HG02678 (cell line): Measurements from ENCODE around the gene OAS3.
"Not testable (repeated sequence)": the region's sequence is repeated elsewhere in the genome, so short reads cannot be mapped to it uniquely, and the experiment has no call there.

Experiments
- ATAC-seq: cut with Tn5 transposase; IDR thresholded peaks from one replicate; pipeline ENCODE4 v1.9.1; 2021; ENCODE audit warnings: mild to moderate bottlenecking, moderate library complexity; ENCODE audit not compliant: unreplicated experiment

OAS3 gene

GRCh38 chr12:112937741-112938719, at the start of gene OAS3:
Gene OAS3, plus strand, starts transcription at chr12:112938474. Its CDS starts 57 bp downstream, at chr12:112938531.
- peak; percentile 39 for ATAC-seq

DNA sequence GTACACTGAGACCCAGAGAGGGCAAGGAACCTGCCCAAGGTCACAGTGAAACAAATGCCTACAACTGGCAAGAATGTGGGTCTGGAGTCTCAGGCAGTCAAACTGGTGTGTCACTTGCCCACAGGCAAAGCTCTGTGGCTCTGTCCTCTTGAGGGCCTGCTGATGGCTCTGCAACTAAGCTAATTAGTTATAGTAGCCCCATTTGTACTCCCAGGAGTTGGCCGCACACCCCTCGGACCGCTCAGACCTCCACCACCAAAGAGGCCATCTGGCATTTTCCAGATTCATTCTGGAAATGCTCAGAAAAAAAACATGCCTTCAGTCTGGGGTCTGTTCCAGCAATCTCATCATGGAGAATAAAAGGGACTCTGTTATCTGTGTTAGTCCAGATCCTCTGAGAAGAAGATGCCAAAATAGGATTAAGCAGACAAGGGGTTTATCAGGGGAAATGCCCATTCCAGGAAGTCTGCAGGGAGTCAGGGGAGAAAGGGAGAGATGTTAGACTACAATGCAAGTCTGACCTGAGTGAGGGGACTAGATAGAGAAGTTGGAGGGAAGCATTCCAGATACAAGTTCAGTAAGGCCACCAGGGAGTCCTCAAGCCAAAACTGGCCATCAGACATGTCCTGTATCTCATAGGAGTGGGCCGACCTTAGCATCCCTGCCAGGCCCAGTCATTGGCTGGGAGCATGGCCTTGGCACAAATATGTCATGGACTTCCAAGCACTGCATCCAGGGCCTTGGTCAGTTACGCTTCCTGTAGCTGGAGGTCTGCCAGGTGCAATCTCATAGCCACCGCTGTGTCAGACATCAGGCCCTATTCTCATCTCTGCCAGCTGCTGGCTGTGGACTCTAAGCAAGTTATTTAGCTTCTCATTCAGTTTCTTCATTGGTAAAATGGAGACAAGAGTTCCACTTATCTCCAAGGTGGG, 46.9 kb upstream of the OAS3 start:
- no peak for ATAC-seq

DNA sequence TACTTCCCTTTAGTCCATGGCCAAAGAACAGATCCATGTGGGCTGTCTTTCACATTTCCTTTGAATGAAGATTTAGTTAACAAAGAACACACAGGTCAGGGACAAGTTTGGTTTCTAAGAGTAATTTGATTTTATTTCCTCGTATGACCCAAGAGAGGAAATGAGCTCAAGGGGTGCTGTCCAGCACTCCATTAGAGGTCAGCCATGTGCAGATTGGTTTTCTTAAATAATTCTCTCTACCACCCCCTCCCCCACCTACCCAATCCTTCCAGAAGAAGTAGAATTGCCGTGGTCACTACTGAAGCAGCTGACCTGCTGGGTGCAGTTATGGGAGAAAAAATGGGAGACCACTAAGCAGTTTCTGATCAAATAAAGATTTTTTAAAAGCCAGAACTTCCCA, 45.4 kb upstream of the OAS3 start:
- ATAC-seq, result no peak

DNA sequence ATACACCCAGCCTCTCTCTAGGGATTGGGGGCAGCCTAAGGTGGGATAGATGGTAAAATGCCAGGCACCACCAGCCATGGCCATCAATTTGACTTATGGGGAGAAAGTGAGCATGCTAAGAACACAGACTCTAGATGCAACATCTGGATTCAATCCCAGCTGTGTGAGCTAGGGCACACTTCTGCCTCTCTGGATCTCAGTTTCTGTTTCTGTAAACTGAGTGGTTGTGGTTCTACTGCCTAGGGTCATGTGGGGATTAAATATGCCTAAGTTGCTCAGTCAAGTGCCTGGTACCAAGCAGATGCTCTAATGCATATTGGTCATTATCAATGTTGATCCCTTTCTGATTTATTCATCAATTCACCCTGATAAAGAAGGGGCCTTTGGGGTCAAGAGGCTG, 44.1 kb upstream of the OAS3 start:
- no peak for ATAC-seq

GRCh38 chr12:112898380-112898779, 39.9 kb upstream of the OAS3 start:
- ATAC-seq, result no peak

DNA sequence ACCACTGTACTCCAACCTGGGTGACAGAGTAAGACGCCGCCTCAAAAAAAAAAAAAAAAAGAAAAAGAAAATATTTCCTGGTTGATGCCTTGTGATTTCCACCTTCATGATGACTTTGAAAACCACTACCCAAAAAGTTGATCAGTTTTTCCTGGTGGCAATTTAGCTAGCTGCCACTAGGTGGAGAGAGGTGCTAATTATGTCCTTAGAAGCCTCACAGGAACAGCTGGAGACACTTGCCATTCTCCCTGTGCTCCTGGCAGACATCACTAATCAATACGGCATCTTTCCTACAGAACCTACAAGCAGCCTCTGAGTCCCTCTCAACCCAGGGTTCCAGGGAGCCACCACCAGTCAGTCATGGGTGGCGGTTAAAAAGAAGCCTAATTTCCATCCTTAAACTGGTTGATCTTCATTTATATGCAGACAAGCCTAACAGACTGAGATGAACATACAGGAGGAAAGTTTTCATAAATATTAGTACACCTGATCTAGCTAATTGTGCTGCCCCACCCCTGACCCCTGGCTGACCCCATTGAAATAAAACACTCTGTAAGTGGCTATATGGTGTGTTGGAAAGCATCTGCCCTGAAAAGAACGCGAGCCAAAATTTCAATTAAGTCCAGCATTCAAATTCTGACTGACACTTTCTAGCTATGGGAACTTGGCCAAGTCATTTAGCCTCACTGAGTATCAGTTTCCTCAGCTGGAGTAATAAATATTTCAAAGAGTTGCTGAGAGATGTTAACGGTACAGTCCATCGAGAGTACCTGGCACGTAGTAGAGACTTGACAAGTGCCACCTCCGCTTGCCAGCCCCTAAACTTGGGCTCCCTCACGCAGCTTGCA, 37.8 kb upstream of the OAS3 start:
- no peak for ATAC-seq

GRCh38 chr12:112901271-112901670, 37.0 kb upstream of the OAS3 start:
- ATAC-seq, result no peak

DNA sequence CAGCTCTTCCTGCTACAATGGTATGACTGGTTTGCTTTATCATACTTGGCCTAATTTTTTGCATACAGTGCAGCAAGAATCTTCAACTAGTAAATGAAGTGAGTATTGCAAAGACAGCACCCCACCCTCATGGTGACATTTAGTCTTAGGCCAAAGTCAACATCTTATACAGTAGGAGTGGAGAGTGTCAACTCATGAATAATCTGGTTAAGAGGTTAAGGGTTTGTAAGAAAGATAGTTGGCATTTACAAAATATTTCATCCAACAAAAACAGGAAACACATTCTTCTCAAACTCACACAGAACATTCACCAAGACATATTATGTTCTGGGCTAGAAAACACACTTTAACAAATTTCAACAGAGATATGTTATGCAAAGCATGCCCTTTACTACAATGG, 33.7 kb upstream of the OAS3 start:
- no peak for ATAC-seq

- no peak for ATAC-seq
These were observed 32.7 kb upstream of the OAS3 start for GRCh38 chr12:112905451-112906089.

GRCh38 chr12:112906712-112907414, 31.4 kb upstream of the OAS3 start, which contains the start of gene OAS1:
Gene OAS1, plus strand, starts transcription at chr12:112906962. Its CDS starts 78 bp downstream, at chr12:112907040.
- ATAC-seq, result peak; percentile 70

DNA sequence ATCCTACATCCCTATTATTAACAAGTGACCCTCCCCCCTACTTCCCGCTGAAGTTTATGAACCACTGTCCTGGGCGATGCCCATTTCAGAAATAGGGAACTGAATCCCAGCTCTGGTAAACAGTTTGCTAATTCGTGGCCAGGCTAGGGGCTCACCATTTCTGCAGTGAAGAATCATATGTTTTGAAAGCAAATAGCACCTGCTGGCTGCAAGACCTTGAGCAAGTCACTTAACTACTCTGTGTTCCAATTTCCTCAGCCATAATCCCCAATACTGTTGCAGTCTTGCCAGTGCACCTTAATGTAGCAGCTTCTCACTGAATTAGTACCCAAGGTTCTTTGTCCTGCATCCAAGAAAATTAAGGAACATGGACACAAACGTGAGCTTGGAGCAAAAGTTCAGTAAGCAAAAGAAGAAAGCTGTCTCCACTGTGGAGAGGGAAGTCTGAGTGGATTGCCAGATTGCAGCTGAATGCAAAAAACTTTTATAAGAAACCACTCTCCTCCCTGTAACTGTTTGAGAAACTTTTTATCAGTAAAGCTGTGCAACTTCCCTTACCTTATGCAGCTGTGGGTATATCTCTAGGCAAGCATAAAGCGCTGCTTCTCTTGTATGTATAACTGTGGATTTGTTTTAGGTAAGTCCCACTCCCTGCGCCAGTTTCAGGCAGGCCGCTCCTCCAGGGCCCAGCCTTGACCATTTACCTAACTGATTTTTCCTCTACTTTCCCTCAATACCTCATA, 30.7 kb upstream of the OAS3 start:
- peak; percentile 50 for ATAC-seq

GRCh38 chr12:112908548-112908947, 29.7 kb upstream of the OAS3 start:
- ATAC-seq, result no peak

- no peak for ATAC-seq
These were observed 28.6 kb upstream of the OAS3 start for GRCh38 chr12:112909693-112910092.

- ATAC-seq, result no peak
These were observed 25.1 kb upstream of the OAS3 start for GRCh38 chr12:112913038-112913688.

- ATAC-seq, result not testable (repeated sequence)
These were observed 24.4 kb upstream of the OAS3 start for GRCh38 chr12:112913888-112914287.

DNA sequence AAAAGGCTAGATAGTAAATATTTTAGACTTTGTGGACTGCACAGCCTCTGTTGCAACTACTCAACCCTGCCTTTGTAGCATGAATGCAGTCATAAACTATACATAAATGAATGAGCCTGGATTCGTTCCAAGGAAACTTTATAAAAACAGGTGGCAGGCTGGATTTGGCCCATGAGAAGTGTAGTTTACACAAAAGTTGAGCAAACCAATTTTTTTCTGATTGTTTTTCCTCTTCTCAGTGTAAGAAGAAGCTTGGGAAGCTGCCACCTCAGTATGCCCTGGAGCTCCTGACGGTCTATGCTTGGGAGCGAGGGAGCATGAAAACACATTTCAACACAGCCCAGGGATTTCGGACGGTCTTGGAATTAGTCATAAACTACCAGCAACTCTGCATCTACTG, 22.0 kb upstream of the OAS3 start:
- ATAC-seq, result no peak

DNA sequence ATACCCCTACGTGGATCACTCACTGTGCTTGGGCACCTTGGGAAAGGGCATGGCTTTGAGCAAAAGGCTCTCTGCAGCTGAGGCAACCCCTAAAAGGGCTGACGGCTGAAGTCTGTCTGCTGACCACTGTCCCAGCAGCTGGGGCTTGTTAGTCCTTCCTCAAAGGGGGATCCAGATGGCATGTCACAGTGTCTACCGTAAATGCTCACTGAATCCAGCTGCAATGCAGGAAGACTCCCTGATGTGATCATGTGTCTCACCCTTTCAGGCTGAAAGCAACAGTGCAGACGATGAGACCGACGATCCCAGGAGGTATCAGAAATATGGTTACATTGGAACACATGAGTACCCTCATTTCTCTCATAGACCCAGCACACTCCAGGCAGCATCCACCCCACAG, 19.2 kb upstream of the OAS3 start:
- ATAC-seq, result no peak

DNA sequence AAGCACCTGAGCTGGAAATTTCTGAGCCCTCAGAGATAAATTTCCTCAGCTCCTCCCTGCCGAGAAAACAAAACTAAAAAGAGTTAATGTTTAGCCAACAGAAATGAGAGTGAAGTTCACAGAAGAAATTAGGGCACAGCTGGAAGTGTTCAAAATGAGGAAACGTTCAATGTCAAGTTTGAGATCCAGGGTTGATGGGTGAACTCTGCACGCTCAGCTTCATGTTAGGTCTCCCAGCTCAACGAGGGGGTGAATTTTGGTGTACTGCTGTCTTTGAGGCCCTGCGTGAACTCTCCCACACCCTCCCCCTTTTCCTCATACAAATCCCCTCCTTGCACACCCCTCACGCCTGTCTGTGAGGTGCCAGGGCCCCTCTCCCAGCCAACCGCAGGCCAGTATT, 13.3 kb upstream of the OAS3 start:
- ATAC-seq, result peak; percentile 82
